Measurements from ENCODE around the gene GALK2.
"Not testable (repeated sequence)": the region's sequence is repeated elsewhere in the genome, so short reads cannot be mapped to it uniquely, and the experiment has no call there.

The GALK2 gene

GRCh38 chr15:49287481-49287880, 117.4 kb downstream of the GALK2 start:
- no peak for DNase-seq

- no peak for DNase-seq
These were observed 118.3 kb downstream of the GALK2 start for GRCh38 chr15:49288391-49288790.

DNA sequence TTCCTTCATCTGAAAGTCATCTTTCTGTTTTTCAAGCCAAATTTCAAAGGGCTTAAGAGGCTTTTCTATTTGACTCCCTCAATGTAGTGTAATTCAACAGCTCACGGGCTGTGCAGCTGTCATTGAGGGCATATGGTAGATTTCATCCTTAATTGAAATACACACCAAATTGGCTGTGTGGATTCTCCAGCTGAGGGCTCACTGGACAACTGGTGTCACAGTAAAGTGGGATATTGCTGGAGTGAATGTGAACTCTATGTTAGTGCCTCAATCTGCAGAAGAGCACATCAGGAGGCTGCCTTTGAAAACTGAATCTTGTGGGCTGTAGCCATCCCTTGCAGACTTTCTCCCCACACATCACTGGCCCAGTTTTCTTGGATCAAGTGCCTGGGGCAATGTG, 120.1 kb downstream of the GALK2 start:
- DNase-seq = no peak

GRCh38 chr15:49293941-49294340, 123.9 kb downstream of the GALK2 start:
- no peak for DNase-seq

DNA sequence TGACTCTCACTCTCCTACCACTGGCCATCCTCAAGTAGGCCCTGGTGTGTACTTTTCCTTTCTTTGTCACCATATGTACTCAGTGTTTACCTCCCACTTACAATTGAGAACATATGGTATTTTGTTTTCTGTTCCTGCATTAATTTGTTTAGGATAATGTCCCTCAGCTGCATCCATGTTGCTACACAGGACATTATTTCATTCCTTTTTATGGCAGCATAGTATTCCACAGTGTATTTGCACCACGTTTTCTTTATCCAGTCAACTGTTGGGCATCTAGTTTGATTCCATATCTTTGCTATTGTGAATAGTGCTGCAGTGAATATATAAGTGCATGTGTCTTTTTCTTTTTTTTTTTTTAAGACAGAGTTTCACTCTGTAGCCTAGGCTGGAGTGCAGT, 126.2 kb downstream of the GALK2 start:
- no peak for DNase-seq

GRCh38 chr15:49297584-49297983, 127.5 kb downstream of the GALK2 start:
- DNase-seq = no peak

DNA sequence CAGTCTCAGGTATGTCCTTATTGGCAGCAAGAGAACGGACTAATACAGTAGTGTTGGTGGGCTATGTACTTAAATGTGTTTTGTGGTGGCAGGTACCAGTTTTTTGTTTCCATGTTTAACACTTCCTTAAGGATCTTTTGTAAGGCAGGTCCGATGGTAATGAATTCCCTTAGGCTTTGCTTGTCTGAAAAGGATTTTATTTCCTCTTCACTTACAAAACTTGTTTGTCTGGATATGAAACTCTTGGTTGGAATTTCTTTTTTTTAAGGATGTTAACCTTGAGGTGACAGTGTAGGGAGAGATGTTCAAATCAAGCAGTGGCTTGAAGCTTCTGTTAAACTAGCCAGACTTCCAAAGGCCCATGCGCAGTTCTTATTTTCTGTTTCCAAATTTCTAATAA, 130.8 kb downstream of the GALK2 start:
- no peak for DNase-seq

GRCh38 chr15:49301562-49301961, 131.5 kb downstream of the GALK2 start:
- no peak for DNase-seq

GRCh38 chr15:49303003-49303402, 133.0 kb downstream of the GALK2 start:
- DNase-seq = no peak

GRCh38 chr15:49306551-49306950, 136.5 kb downstream of the GALK2 start:
- DNase-seq = no peak

- no peak for DNase-seq
These were observed 138.6 kb downstream of the GALK2 start for GRCh38 chr15:49308686-49309085.

DNA sequence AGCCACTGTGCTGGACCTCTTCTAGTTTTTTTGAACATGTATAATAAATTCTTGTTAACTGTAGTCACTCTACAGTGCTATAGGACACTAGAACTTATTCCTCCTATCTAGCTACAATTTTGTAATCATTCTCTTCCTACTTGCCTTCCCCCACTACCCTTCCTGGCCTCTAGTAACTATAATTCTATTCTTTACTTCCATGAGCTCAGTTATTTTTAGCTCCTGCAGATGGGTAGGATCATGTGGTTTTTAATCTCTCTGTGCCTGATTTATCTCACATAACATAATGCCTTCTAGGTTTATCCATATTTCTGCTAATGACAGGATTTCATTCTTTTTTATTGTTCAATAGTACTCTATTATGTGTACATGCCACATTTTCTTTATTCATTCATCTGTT, 139.8 kb downstream of the GALK2 start:
- no peak for DNase-seq

DNA sequence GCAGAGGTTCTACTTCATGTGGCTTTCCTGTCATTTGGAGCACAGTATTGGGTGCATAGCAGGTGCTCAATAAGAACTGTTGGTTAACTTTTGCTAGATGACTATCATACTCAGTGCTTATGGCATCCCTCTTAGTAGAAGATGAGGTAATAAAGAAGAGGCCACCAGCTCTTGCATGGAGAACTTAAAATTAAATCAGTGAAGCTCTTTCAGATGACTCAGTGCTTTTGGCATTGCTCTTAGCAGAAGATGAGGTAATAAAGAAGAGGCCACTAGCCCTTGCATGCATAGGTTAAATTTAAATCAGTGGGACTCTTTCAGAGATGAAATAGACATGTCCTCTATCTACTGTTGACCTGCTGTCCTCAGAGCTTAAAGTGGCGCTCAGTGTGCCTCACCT, 143.6 kb downstream of the GALK2 start:
- no peak for DNase-seq

DNA sequence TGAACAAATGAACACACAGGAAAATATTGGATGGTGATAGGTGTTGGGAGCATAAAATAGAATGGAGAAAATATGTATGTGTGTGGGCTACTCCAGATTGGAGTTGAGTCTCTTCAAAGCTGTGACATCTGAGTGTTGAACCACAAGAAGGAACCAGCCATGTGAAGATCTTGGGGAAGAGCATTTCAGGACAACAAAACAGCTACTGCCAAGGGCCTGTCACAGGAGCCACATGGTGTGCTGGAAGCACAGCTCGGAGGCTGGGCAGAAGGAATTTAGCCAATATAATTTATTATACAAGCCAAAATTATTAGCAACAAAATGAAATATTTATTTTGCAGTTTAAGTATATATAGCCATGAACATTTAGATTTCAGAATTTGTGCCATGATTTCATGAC, 144.7 kb downstream of the GALK2 start:
- no peak for DNase-seq

DNA sequence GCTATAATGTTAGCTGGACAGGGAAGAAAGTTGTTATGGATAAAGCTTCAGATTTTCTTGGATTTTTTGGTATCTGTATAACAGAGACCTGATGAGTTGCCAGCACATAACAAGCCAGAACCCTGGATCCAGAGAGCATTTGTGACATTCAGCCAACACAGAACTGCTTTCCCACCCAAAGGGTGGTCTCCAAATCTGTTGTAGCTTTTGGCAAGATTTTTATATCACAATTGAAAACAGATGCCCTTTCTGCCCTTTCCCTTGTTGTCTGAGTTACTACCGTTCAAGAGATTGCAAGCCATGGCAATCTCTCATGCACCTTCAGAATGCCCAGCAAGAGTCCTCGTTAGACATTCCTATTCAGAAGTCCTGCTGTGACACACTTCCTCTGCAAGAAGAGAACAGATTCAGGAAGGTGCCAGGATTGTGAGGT, 145.4 kb downstream of the GALK2 start:
- no peak for DNase-seq

DNA sequence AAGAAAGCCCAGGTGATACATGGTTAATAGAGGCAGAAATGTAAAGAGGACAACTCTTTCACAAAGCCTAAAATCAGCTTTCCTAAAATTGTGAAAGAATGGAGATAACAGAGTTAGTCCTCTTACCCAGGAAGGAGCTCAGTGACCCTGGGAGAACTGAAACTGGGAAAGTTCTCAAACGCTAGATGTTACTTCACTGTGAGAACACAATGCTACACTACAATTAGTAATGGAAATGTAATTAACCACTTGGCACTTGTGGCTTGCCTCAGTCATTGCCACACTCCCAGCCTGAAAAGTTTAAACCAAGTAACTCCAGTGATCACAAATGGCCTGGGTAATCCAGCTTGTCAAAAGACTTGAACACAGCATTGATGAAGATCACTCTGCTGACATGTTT, 150.3 kb downstream of the GALK2 start:
- no peak for DNase-seq

DNA sequence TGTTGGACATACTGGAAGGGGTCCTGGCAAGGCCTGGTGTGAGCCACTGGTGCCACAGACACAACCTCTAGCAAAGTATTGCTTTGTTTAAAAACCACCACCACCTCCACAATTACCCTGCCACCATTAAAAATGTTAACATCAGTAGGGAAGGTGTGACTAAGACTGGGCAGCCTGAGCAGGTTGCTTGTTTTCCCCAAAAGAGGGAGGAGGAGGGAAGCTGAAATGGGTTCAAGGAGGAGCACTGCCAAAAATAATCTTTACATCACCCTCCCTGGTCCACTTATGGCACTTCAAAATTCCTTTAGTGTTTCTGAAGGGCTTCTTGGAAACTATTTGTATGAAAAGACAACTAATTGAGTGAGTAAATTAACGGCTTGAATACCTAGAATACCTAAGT, 153.2 kb downstream of the GALK2 start:
- DNase-seq = no peak

DNA sequence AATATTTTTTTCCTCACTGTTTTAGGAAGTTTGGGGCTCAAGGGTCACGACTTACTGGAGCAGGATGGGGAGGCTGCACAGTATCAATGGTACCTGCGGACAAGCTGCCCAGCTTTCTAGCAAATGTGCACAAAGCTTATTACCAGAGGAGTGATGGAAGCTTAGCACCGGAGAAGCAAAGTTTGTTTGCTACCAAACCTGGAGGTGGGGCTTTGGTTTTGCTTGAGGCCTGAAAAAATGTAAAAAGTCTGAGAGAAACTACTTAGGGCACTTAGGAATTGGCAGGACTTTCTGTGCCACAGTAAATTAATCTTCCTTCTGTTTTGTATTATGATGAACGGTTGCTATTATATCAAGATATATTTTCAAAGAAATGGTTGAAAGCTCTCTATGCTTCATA, 157.9 kb downstream of the GALK2 start:
- DNase-seq = no peak

DNA sequence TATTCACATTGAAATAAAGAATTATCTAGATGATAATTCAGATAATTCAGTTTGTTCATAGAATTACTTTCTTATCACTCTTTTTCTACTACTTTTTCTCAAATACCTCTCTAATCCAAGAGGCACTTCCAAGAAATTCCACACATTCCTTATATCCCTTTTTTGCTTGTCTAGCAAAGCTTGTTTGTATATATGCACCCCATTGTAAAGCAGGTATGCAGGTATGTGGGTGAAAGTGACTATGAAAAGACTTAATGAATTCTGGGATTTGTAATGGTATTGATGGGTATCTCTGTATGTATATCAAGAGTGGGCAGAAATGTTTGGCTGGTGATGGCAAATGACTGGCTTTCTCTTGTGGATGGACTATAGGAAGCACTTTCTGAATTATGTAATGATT, 158.9 kb downstream of the GALK2 start:
- no peak for DNase-seq

DNA sequence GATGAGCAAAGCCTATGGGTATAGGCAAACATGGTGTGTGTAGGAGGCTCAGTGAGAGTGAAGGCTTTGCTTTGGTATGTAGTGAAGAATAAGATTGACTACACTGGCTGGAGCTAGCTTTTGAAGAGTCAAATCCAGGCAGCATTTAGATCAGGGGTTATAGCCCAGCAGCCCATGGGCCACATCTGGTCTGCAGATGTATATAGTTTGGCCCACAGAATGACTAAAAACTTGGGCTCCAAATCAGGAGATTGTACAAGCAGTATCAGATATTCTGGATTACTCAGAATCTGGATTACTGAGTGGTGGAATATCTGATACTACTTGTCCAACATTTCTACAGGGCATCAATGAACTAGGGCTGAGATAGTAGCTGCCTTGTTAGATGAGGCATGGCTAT, 160.1 kb downstream of the GALK2 start:
- no peak for DNase-seq

DNA sequence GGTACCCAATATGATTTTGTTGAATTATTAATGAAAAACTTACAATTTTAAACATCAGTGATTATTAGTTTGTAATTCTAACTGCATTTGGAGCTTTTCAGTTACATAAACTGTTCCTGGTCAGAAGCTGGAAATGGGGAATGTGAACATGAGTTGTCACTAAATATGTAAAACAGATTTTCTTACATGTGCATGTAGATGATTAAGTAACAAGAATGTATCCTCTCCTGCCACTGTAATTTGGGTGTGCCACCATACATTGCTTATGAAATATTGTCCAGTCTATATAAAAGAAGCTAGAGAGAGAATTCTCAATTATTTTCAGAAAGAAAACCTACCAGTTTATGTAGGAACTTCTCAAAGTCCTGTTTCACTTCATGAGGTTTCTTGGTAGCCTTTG, 161.4 kb downstream of the GALK2 start:
- DNase-seq = no peak

DNA sequence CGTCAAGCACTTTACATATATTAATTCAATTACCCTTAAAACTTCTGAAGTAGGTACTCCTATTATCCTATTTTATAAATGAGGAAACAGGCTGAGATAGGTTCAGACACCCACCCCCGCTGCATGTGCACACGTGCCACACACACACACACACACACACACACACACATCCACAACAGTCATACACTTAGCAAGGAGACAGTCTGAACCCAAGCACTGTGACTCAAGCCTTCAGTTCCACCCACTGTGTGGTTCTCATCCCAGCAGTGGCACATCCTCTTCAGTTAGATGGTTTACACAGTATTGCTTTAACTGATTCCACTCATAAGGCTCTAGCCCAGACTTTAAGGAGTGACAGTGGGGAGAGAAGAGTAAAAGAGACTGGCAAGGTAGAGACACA, 161.9 kb downstream of the GALK2 start:
- DNase-seq = no peak

GRCh38 chr15:49339656-49340055, 169.6 kb downstream of the GALK2 start:
- DNase-seq = no peak

DNA sequence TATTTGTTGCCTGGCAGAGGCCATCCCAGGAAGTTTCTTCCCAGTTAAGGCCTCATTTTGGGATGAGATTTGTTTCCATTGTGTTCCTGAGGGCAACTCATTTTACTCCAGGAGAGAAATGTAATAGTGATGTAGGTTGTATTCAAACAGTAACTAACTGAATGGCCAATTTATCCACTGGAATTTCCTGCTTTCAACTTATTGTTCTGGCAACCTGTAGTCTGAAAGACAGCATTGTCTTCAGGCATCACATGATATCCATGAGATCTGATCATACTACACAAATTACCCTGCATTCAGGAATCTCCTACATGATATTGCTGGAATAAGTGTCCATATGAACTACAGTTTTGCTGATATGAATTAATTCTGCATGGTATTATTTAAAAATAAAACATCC, 173.5 kb downstream of the GALK2 start:
- DNase-seq = no peak

GRCh38 chr15:49354439-49354838, 184.4 kb downstream of the GALK2 start:
- not testable (repeated sequence) for DNase-seq

GRCh38 chr15:49361370-49361769, 191.3 kb downstream of the GALK2 start:
- DNase-seq = no peak

All from activated CD4-positive, alpha-beta T cell treated with anti-CD3 and anti-CD28 coated beads, Interleukin-2, amount 50 U/mL, for 1 hour (primary cell).